H1 (cell line): ENCODE measurements around the gene RASGRP1. TPM values are rescaled to one million over a fixed set of nuclear protein-coding genes. Genes with fewer than 3 reads are reported as not detected.

Source experiments
- EP300 ChIP-seq, 2 experiments: IDR thresholded peaks; 1 replicate in 1 of 2; 2 replicates in 1 of 2; pipeline ENCODE4 v1.6.1; 2011 to 2012; ENCODE audit warnings: low read depth in 2 of 2, low read length in 2 of 2, mild to moderate bottlenecking in 2 of 2, borderline replicate concordance in 1 of 2, inconsistent platforms in 1 of 2, moderate library complexity in 1 of 2
- SP1 ChIP-seq: IDR thresholded peaks from 2 replicates; pipeline ENCODE4 v1.6.1; 2011; ENCODE audit warnings: low read depth, low read length
- polyA plus RNA-seq, 7 experiments: library from polyadenylated mRNA; depleted of rRNA in 3 of 7; stranded (reverse) in 5 of 7; unstranded in 2 of 7; fragments of >200 nt in 5 of 7; fragments of 200-250 nt in 2 of 7; gene quantifications; 1 replicate in 5 of 7; 2 replicates in 1 of 7; 4 replicates in 1 of 7; pipeline versions ENCODE4 v1.2.1 to v1.2.3, GENCODE V29; 2011 to 2013; ENCODE audit warnings: missing spikeins in 2 of 7, mixed read lengths in 2 of 7
- total RNA-seq: library from RNA; stranded (reverse); fragmentation: NEBNext Ultra II Directional; extraction: Animal tissue kit (Norgen Biotek cat#: 25700); gene quantifications from 2 replicates; pipeline ENCODE4 v1.2.1, GENCODE V29; 2021

RASGRP1 gene
- total and polyA plus RNA-seq, 2 of the 8 experiments (the other 6 are each of a cell fraction or from before 2014, with no cell fraction given), result 1.1 to 2.1 TPM

- TF ChIP-seq EP300 (IDR thresholded peaks at IDR 0.05; ENCODE audit: borderline replicate concordance in 1 of 2, low read depth in 2 of 2, low read length in 2 of 2), result no peak
- no peak for TF ChIP-seq SP1
Measured at GRCh38 chr15:38549222-38549621, 15.4 kb downstream of the RASGRP1 start (continued).
